ENCODE measurements around the gene SLC13A3. TPM values are rescaled to one million over a fixed set of nuclear protein-coding genes. Genes with fewer than 3 reads are reported as not detected.

Gene SLC13A3
- total RNA-seq, 1 donor from 2014 or later: not detected

GRCh38 chr20:46587986-46588385 is 63.3 kb downstream of the SLC13A3 start:
- no peak overlapping the region for H3K4me3 ChIP-seq
- no peaks in the 10 kb centered on the region for H3K9me3 ChIP-seq
- no peaks in the 10 kb centered on the region for H3K36me3 ChIP-seq
- no peak for TF ChIP-seq CTCF (IDR thresholded peaks at IDR 0.05)
- H3K27me3 ChIP-seq: no peaks in the 10 kb centered on the region
- H3K4me1 ChIP-seq: no peaks in the 10 kb centered on the region
- intact Hi-C loops (cut with DNase I): no loop called here
- no peak for DNase-seq (ENCODE audit: low spot score in 2 of 2)
- H3K27ac ChIP-seq: no peak overlapping the region

DNA sequence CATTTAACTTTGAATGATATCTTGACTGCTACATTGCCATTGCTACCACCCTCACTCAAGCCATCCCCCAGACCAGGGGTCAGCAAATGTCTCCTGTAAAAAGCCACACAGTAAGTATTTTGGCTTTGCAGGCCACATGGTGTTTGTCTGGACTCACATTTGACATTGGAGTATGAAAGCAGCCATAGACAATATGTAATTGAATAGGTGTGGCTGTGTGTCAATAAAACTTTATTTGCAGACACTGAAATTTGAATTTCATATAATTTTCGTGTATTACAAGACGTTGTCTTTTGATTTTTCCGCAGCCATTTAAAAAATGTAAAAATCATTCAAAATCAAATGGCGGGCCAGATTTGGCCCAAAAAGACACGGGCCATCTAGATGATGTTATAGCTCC is 64.5 kb downstream of the SLC13A3 start:
- TF ChIP-seq CTCF (IDR thresholded peaks at IDR 0.05): no peak
- Histone ChIP-seq H3K27ac (no peak overlapping the region), H3K36me3 (no peaks in the 10 kb centered on the region), H3K27me3 (no peaks in the 10 kb centered on the region), H3K9me3 (no peaks in the 10 kb centered on the region), H3K4me3 (no peak overlapping the region), H3K4me1 (no peaks in the 10 kb centered on the region)
- DNase-seq (ENCODE audit: low spot score in 2 of 2): no peak
- intact Hi-C loops (cut with DNase I): no loop called here

- Histone ChIP-seq H3K27me3 (no peaks in the 10 kb centered on the region), H3K27ac (no peak overlapping the region), H3K9me3 (no peaks in the 10 kb centered on the region), H3K36me3 (no peaks in the 10 kb centered on the region), H3K4me1 (no peaks in the 10 kb centered on the region), H3K4me3 (no peak overlapping the region)
- intact Hi-C loops (cut with DNase I): no loop called here
- DNase-seq (ENCODE audit: low spot score in 2 of 2): no peak
- no peak for TF ChIP-seq CTCF (IDR thresholded peaks at IDR 0.05)
These were observed 66.8 kb downstream of the SLC13A3 start for GRCh38 chr20:46584508-46584907.

GRCh38 chr20:46583411-46584214 is 67.6 kb downstream of the SLC13A3 start:
- Histone ChIP-seq H3K27ac (no peak overlapping the region), H3K9me3 (no peaks in the 10 kb centered on the region), H3K4me1 (no peaks in the 10 kb centered on the region), H3K27me3 (no peaks in the 10 kb centered on the region), H3K36me3 (no peaks in the 10 kb centered on the region), H3K4me3 (no peak overlapping the region)
- no peak for DNase-seq (ENCODE audit: low spot score in 2 of 2)
- intact Hi-C loops (cut with DNase I): no loop called here
- no peak for TF ChIP-seq CTCF (IDR thresholded peaks at IDR 0.05)

GRCh38 chr20:46582648-46583047 is 68.6 kb downstream of the SLC13A3 start:
- TF ChIP-seq CTCF (IDR thresholded peaks at IDR 0.05): no peak
- Histone ChIP-seq H3K4me3 (no peak overlapping the region), H3K36me3 (no peaks in the 10 kb centered on the region), H3K9me3 (no peaks in the 10 kb centered on the region), H3K4me1 (no peaks in the 10 kb centered on the region), H3K27ac (no peak overlapping the region), H3K27me3 (no peaks in the 10 kb centered on the region)
- no peak for DNase-seq (ENCODE audit: low spot score in 2 of 2)
- intact Hi-C loops (cut with DNase I): no loop called here

Measured in ascending aorta (tissue), 2 donors.